GM12878 (cell line): ENCODE data around the gene LDHAL6B. TPM values are rescaled to one million over a fixed set of nuclear protein-coding genes. Genes with fewer than 3 reads are reported as not detected.

Experiments
- ATF7 ChIP-seq: fragments of 450-650 bp; IDR thresholded peaks from 2 replicates; pipeline ENCODE4 v1.6.1; 2016; ENCODE audit warnings: low read depth, mild to moderate bottlenecking
- BMI1 ChIP-seq: fragments of 450-650 bp; IDR thresholded peaks from 2 replicates; pipeline ENCODE4 v1.6.1; 2016; ENCODE audit warnings: mild to moderate bottlenecking, moderate library complexity, borderline replicate concordance
- CBFB ChIP-seq: IDR thresholded peaks from 2 replicates; pipeline ENCODE4 v1.6.1; 2016; ENCODE audit warnings: antibody characterized with exemption, low read depth
- CBX5 ChIP-seq: sonication (generic); IDR thresholded peaks from 2 replicates; pipeline ENCODE4 v1.6.1; 2016; ENCODE audit warnings: low read depth, moderate library complexity, mild to moderate bottlenecking, inconsistent platforms
- HDAC2 ChIP-seq: fragments of 200-600 bp; sonication (generic); IDR thresholded peaks from 2 replicates; pipeline ENCODE4 v1.6.1; 2017
- KLF5 ChIP-seq: fragments of 450-650 bp; IDR thresholded peaks from 2 replicates; pipeline ENCODE4 v1.6.1; 2014; ENCODE audit warnings: mild to moderate bottlenecking; ENCODE audit not compliant: partially characterized antibody
- MTA2 ChIP-seq: fragments of 450-650 bp; IDR thresholded peaks from 2 replicates; pipeline ENCODE4 v1.6.1; 2016; ENCODE audit warnings: low read depth, mild to moderate bottlenecking, moderate library complexity
- MYB ChIP-seq: fragments of 150-350 bp; IDR thresholded peaks from 2 replicates; pipeline ENCODE4 v1.6.1; 2014; ENCODE audit warnings: mild to moderate bottlenecking, low read depth, low read length, borderline replicate concordance
- NR2F1 ChIP-seq: fragments of 450-650 bp; conservative IDR thresholded peaks from 2 replicates; pipeline ENCODE4 v1.6.1; 2017; ENCODE audit warnings: mild to moderate bottlenecking
- PML ChIP-seq: IDR thresholded peaks from 2 replicates; pipeline ENCODE4 v1.6.1; 2012; ENCODE audit warnings: low read length, inconsistent platforms
- SIN3A ChIP-seq: IDR thresholded peaks from 2 replicates; pipeline ENCODE4 v1.6.1; 2012; ENCODE audit warnings: low read depth, low read length, improper control_type of control experiment
- STAT3 ChIP-seq: IDR thresholded peaks from 2 replicates; pipeline ENCODE4 v1.6.1; 2011; ENCODE audit warnings: low read depth, low read length, improper control_type of control experiment
- TCF12 ChIP-seq: IDR thresholded peaks from 2 replicates; pipeline ENCODE4 v1.6.1; 2011; ENCODE audit warnings: low read depth, mild to moderate bottlenecking, low read length
- TCF7 ChIP-seq: IDR thresholded peaks from 2 replicates; pipeline ENCODE4 v1.6.1; 2014; ENCODE audit warnings: antibody characterized with exemption, borderline replicate concordance
- polyA plus RNA-seq, 11 experiments: library from polyadenylated mRNA; depleted of rRNA in 4 of 11; unstranded in 6 of 11; stranded (reverse) in 5 of 11; fragments of >200 nt; fragmentation: Nextera tagmentation in 4 of 11; fragmentation: Illumina TruSeq in 1 of 11; extraction: Ambion mirVana in 4 of 11; extraction: Trizol in 1 of 11; gene quantifications; 1 replicate in 1 of 11; 2 replicates in 10 of 11; pipeline versions ENCODE4 v1.2.1 to v1.2.3, GENCODE V29; 2011 to 2016; ENCODE audit warnings: inconsistent platforms in 2 of 11, missing spikeins in 2 of 11, low read depth in 1 of 11
- total RNA-seq, 4 experiments: library from RNA; depleted of rRNA in 3 of 4; stranded (reverse); fragments of >200 nt in 3 of 4; fragmentation: Illumina TruSeq in 1 of 4; extraction: Trizol in 1 of 4; gene quantifications; 2 replicates each; pipeline versions ENCODE4 v1.2.1 to v1.2.3, GENCODE V29; 2013 to 2021
- TF ChIP-seq, protein P1 (sequence below): IDR thresholded peaks from 2 replicates; pipeline ENCODE4 v1.6.1; 2011; ENCODE audit warnings: low read depth, mild to moderate bottlenecking, low read length, moderate library complexity, borderline replicate concordance; ENCODE audit errors: extremely low read depth
- TF ChIP-seq, protein P2 (sequence below): fragments of 450-650 bp; formaldehyde crosslinking; IDR thresholded peaks from 2 replicates; pipeline ENCODE4 v1.4.0; 2020; ENCODE audit warnings: mild to moderate bottlenecking, moderate library complexity
- TF ChIP-seq, protein P3 (sequence below): fragments of 450-650 bp; IDR thresholded peaks from 2 replicates; pipeline ENCODE4 v1.6.1; 2016; ENCODE audit warnings: mild to moderate bottlenecking
- TF ChIP-seq, protein P4 (sequence below): fragments of 450-650 bp; IDR thresholded peaks from 2 replicates; pipeline ENCODE4 v1.6.1; 2014; ENCODE audit warnings: mild to moderate bottlenecking
- TF ChIP-seq, protein P5 (sequence below): IDR thresholded peaks from 2 replicates; pipeline ENCODE4 v1.6.1; 2012; ENCODE audit warnings: mild to moderate bottlenecking, low read depth, low read length
- TF ChIP-seq, protein P6 (sequence below): fragments of 450-650 bp; IDR thresholded peaks from 2 replicates; pipeline ENCODE4 v1.6.1; 2017; ENCODE audit warnings: mild to moderate bottlenecking, low read depth, inconsistent platforms; ENCODE audit not compliant: poor library complexity, severe bottlenecking

LDHAL6B gene
- total and polyA plus RNA-seq, 10 of the 15 experiments (the other 5 are each of a cell fraction or from before 2014, with no cell fraction given), result 0.33 to 0.66 TPM; not detected in 8

DNA sequence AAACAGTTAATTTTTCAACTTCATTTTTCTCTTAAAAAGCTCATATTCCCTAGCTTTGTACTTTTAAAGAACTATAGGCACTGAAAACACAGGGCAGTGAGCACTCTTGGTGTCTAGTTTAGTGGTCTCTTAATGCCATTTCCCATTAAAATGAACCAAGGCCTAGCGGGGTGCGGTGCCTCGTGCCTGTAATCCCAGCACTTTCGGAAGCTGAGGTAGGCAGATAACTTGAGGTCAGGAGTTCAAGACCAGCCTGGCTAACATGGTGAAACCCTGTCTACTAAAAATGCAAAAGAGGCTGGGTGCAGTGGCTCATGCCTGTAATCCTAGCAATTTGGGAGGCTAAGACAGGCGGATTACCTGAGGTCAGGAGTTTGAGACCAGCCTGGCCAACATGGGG is 45.5 kb downstream of the LDHAL6B start (continued):
- TF ChIP-seq TCF12 (no peak), MYB (no peak), TCF7 (no peak), ATF7 (no peak), CBFB (no peak), HDAC2 (no peak), MTA2 (no peak), SIN3A (no peak), STAT3 (no peak), PML (no peak), BMI1 (no peak), KLF5 (no peak), NR2F1 (0 out of 2 replicates have a peak, but pooled peaks have one; percentile 13), CBX5 (no peak)
- TF ChIP-seq, protein P1, sequence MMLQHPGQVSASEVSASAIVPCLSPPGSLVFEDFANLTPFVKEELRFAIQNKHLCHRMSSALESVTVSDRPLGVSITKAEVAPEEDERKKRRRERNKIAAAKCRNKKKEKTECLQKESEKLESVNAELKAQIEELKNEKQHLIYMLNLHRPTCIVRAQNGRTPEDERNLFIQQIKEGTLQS, result no peak
- TF ChIP-seq, protein P2, sequence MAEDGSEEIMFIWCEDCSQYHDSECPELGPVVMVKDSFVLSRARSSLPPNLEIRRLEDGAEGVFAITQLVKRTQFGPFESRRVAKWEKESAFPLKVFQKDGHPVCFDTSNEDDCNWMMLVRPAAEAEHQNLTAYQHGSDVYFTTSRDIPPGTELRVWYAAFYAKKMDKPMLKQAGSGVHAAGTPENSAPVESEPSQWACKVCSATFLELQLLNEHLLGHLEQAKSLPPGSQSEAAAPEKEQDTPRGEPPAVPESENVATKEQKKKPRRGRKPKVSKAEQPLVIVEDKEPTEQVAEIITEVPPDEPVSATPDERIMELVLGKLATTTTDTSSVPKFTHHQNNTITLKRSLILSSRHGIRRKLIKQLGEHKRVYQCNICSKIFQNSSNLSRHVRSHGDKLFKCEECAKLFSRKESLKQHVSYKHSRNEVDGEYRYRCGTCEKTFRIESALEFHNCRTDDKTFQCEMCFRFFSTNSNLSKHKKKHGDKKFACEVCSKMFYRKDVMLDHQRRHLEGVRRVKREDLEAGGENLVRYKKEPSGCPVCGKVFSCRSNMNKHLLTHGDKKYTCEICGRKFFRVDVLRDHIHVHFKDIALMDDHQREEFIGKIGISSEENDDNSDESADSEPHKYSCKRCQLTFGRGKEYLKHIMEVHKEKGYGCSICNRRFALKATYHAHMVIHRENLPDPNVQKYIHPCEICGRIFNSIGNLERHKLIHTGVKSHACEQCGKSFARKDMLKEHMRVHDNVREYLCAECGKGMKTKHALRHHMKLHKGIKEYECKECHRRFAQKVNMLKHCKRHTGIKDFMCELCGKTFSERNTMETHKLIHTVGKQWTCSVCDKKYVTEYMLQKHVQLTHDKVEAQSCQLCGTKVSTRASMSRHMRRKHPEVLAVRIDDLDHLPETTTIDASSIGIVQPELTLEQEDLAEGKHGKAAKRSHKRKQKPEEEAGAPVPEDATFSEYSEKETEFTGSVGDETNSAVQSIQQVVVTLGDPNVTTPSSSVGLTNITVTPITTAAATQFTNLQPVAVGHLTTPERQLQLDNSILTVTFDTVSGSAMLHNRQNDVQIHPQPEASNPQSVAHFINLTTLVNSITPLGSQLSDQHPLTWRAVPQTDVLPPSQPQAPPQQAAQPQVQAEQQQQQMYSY (CRISPR knock-in tag), result no peak
- TF ChIP-seq, protein P3, sequence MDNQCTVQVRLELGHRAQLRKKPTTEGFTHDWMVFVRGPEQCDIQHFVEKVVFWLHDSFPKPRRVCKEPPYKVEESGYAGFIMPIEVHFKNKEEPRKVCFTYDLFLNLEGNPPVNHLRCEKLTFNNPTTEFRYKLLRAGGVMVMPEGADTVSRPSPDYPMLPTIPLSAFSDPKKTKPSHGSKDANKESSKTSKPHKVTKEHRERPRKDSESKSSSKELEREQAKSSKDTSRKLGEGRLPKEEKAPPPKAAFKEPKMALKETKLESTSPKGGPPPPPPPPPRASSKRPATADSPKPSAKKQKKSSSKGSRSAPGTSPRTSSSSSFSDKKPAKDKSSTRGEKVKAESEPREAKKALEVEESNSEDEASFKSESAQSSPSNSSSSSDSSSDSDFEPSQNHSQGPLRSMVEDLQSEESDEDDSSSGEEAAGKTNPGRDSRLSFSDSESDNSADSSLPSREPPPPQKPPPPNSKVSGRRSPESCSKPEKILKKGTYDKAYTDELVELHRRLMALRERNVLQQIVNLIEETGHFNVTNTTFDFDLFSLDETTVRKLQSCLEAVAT, result no peak
- TF ChIP-seq, protein P4, sequence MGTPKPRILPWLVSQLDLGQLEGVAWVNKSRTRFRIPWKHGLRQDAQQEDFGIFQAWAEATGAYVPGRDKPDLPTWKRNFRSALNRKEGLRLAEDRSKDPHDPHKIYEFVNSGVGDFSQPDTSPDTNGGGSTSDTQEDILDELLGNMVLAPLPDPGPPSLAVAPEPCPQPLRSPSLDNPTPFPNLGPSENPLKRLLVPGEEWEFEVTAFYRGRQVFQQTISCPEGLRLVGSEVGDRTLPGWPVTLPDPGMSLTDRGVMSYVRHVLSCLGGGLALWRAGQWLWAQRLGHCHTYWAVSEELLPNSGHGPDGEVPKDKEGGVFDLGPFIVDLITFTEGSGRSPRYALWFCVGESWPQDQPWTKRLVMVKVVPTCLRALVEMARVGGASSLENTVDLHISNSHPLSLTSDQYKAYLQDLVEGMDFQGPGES, result no peak
- TF ChIP-seq, protein P5, sequence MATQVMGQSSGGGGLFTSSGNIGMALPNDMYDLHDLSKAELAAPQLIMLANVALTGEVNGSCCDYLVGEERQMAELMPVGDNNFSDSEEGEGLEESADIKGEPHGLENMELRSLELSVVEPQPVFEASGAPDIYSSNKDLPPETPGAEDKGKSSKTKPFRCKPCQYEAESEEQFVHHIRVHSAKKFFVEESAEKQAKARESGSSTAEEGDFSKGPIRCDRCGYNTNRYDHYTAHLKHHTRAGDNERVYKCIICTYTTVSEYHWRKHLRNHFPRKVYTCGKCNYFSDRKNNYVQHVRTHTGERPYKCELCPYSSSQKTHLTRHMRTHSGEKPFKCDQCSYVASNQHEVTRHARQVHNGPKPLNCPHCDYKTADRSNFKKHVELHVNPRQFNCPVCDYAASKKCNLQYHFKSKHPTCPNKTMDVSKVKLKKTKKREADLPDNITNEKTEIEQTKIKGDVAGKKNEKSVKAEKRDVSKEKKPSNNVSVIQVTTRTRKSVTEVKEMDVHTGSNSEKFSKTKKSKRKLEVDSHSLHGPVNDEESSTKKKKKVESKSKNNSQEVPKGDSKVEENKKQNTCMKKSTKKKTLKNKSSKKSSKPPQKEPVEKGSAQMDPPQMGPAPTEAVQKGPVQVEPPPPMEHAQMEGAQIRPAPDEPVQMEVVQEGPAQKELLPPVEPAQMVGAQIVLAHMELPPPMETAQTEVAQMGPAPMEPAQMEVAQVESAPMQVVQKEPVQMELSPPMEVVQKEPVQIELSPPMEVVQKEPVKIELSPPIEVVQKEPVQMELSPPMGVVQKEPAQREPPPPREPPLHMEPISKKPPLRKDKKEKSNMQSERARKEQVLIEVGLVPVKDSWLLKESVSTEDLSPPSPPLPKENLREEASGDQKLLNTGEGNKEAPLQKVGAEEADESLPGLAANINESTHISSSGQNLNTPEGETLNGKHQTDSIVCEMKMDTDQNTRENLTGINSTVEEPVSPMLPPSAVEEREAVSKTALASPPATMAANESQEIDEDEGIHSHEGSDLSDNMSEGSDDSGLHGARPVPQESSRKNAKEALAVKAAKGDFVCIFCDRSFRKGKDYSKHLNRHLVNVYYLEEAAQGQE, result no peak
- TF ChIP-seq, protein P6, sequence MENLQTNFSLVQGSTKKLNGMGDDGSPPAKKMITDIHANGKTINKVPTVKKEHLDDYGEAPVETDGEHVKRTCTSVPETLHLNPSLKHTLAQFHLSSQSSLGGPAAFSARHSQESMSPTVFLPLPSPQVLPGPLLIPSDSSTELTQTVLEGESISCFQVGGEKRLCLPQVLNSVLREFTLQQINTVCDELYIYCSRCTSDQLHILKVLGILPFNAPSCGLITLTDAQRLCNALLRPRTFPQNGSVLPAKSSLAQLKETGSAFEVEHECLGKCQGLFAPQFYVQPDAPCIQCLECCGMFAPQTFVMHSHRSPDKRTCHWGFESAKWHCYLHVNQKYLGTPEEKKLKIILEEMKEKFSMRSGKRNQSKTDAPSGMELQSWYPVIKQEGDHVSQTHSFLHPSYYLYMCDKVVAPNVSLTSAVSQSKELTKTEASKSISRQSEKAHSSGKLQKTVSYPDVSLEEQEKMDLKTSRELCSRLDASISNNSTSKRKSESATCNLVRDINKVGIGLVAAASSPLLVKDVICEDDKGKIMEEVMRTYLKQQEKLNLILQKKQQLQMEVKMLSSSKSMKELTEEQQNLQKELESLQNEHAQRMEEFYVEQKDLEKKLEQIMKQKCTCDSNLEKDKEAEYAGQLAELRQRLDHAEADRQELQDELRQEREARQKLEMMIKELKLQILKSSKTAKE, result peak; percentile 27
